GM19455 (cell line): ENCODE data around the gene PCMT1.
"Not testable (repeated sequence)": the region's sequence is repeated elsewhere in the genome, so short reads cannot be mapped to it uniquely, and the experiment has no call there.

Source experiments
- ATAC-seq: cut with Tn5 transposase; IDR thresholded peaks from one replicate; pipeline ENCODE4 v1.9.1; 2021; ENCODE audit not compliant: unreplicated experiment

Gene PCMT1

GRCh38 chr6:149749594-149750135, at the start of gene PCMT1:
TSS of gene PCMT1 (plus strand) at chr6:149749741. CDS start at chr6:149749902, 161 bp downstream.
- peak; percentile 83 for ATAC-seq

GRCh38 chr6:149701714-149702113, 47.8 kb upstream of the PCMT1 start:
- ATAC-seq, result no peak

- no peak for ATAC-seq
Observed at GRCh38 chr6:149711711-149712110, 37.8 kb upstream of the PCMT1 start.

GRCh38 chr6:149714442-149714841, 35.1 kb upstream of the PCMT1 start:
- ATAC-seq, result no peak

GRCh38 chr6:149716181-149716963, 33.2 kb upstream of the PCMT1 start:
- ATAC-seq, result no peak

- no peak for ATAC-seq
Observed at GRCh38 chr6:149717255-149717587, 32.3 kb upstream of the PCMT1 start.

GRCh38 chr6:149717588-149718458, 31.7 kb upstream of the PCMT1 start, which contains the start of gene LATS1:
TSS of gene LATS1 (minus strand) at chr6:149718101. CDS start at chr6:149702126, 15,975 bp downstream.
- ATAC-seq, result peak; percentile 91

GRCh38 chr6:149719531-149719930, 30.0 kb upstream of the PCMT1 start:
- no peak for ATAC-seq

- no peak for ATAC-seq
Observed at GRCh38 chr6:149723262-149723661, 26.3 kb upstream of the PCMT1 start.

GRCh38 chr6:149723771-149724417, 25.6 kb upstream of the PCMT1 start:
- ATAC-seq, result peak; percentile 56

GRCh38 chr6:149725785-149726184, 23.8 kb upstream of the PCMT1 start:
- ATAC-seq, result no peak

GRCh38 chr6:149727793-149728498, 21.6 kb upstream of the PCMT1 start:
- ATAC-seq, result no peak

- ATAC-seq, result no peak
Observed at GRCh38 chr6:149728499-149729234, 20.9 kb upstream of the PCMT1 start.

GRCh38 chr6:149729824-149730223, 19.7 kb upstream of the PCMT1 start:
- ATAC-seq, result no peak

- no peak for ATAC-seq
Observed at GRCh38 chr6:149733089-149733720, 16.3 kb upstream of the PCMT1 start.

- no peak for ATAC-seq
Observed at GRCh38 chr6:149734915-149735314, 14.6 kb upstream of the PCMT1 start.

- not testable (repeated sequence) for ATAC-seq
Observed at GRCh38 chr6:149745252-149745651, 4.3 kb upstream of the PCMT1 start.

- peak; percentile 60 for ATAC-seq
Observed at GRCh38 chr6:149746147-149746946, 3.2 kb upstream of the PCMT1 start, which contains the start of gene NUP43. TSS of gene NUP43 (minus strand) at chr6:149746529. CDS start at chr6:149746495, 34 bp downstream.
